Measurements from ENCODE around the gene ANO6. TPM values are rescaled to one million over a fixed set of nuclear protein-coding genes. Genes with fewer than 3 reads are reported as not detected.

Gene ANO6
- total RNA-seq, 2 donors from 2014 or later: 13.2 to 21.2 TPM

DNA sequence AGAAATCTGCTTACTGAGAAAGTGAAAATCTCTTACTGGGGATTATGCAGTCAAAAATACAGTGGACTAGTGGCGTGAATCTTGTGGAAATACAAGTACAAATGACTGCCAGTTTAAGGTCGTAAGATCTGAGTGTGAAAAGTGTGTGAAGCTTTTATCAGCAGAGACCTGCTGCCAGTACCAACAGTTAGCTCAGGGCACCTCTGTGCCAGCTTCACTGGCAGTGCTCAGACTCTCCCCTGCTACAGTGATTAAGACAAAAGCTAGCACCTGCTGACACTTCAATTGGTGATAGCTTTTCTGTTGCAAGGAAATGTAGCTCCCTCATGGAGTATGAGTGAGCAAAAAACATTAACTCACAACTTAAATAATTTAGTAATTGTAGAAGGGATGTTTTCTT is 185.1 kb downstream of the ANO6 start:
- Histone ChIP-seq H3K9ac (ENCODE audit: low read depth in 2 of 2, low read length in 2 of 2) (no peak overlapping the region), H3K9me3 (no peaks in the 10 kb centered on the region), H3K27me3 (no peaks in the 10 kb centered on the region), H3K27ac (no peak overlapping the region), H3K4me1 (no peaks in the 10 kb centered on the region), H3K4me3 (no peak overlapping the region), H3K36me3 (no peaks in the 10 kb centered on the region)
- no peak for DNase-seq
- no peak for TF ChIP-seq CTCF (IDR thresholded peaks at IDR 0.05)
- intact Hi-C loops (cut with DNase I): no loop called here

GRCh38 chr12:45402288-45402687 is 186.4 kb downstream of the ANO6 start:
- H3K36me3 ChIP-seq: no peaks in the 10 kb centered on the region
- no peak overlapping the region for H3K9ac ChIP-seq (ENCODE audit: low read depth in 2 of 2, low read length in 2 of 2)
- no peaks in the 10 kb centered on the region for H3K4me1 ChIP-seq
- no peaks in the 10 kb centered on the region for H3K27me3 ChIP-seq
- no peak for TF ChIP-seq CTCF (IDR thresholded peaks at IDR 0.05)
- H3K27ac ChIP-seq: no peak overlapping the region
- intact Hi-C loops (cut with DNase I): no loop called here
- no peak for DNase-seq
- H3K9me3 ChIP-seq: no peaks in the 10 kb centered on the region
- no peak overlapping the region for H3K4me3 ChIP-seq

- no peak overlapping the region for H3K27ac ChIP-seq
- no peak overlapping the region for H3K4me3 ChIP-seq
- DNase-seq: no peak
- no peak overlapping the region for H3K9ac ChIP-seq (ENCODE audit: low read depth in 2 of 2, low read length in 2 of 2)
- H3K36me3 ChIP-seq: no peaks in the 10 kb centered on the region
- no peaks in the 10 kb centered on the region for H3K9me3 ChIP-seq
- TF ChIP-seq CTCF (IDR thresholded peaks at IDR 0.05): no peak
- H3K4me1 ChIP-seq: no peaks in the 10 kb centered on the region
- H3K27me3 ChIP-seq: no peaks in the 10 kb centered on the region
- intact Hi-C loops (cut with DNase I): no loop called here
These were observed 191.3 kb downstream of the ANO6 start for GRCh38 chr12:45406988-45407850.

DNA sequence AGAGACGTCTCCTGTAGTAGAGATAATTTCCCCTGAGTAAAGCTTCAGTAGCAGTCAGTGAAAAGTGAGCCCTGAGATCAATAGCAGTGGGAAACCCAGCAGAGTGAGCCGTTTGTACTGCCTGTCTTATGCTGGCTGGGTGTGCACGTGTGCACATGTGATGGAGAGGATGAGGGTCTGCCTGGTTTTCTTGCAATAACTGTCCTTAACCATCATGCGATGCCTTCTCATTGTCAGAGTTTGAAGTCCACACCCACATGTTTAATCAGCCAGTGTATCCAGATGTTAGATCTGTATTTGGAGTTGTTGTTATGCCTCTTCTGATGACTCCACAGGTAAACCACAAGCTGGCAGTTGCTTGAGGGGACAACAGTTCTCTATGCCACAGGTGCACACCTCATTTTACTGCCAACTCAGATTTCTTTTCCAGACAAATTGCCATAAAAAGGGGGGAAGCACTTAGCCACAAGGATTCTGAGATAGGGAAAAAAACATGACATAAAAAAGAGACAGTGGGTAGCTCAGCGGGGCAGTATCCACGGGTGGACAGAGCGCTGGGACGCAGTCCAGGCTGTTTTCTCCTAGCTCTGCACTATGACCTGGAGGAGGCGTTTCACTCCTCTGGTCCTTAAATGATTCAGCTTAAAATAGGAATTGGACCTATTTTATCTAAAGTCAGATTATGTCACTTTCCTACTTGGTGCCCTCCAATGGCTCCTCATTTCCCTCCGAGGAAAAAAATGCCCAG is 192.3 kb downstream of the ANO6 start:
- no peak overlapping the region for H3K9ac ChIP-seq (ENCODE audit: low read depth in 2 of 2, low read length in 2 of 2)
- TF ChIP-seq CTCF (IDR thresholded peaks at IDR 0.05): no peak
- intact Hi-C loops (cut with DNase I): no loop called here

DNA sequence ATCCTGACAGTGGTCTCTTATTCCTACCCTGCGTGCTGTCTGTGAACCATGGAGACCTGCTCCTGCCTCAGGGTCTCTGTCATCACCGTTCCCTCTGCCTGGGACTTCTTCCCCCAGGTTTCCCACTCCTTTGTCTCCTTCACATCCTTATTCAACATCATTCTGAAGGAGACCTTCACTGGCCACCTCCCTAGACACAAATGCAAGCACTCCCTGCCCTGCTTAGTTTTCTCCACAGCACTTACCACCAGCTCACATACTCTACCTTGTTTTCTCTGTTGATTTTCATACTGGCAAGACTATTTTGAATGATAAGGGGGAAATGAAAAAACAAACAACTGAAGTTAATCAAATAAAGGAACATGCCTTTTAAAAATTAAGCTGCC is 192.8 kb downstream of the ANO6 start:
- H3K27me3 ChIP-seq: no peaks in the 10 kb centered on the region
- H3K27ac ChIP-seq: no peak overlapping the region
- H3K4me3 ChIP-seq: no peak overlapping the region
- no peak overlapping the region for H3K9ac ChIP-seq (ENCODE audit: low read depth in 2 of 2, low read length in 2 of 2)
- no peak for TF ChIP-seq CTCF (IDR thresholded peaks at IDR 0.05)
- no peaks in the 10 kb centered on the region for H3K9me3 ChIP-seq
- intact Hi-C loops (cut with DNase I): no loop called here
- DNase-seq: no peak
- no peaks in the 10 kb centered on the region for H3K36me3 ChIP-seq
- H3K4me1 ChIP-seq: no peaks in the 10 kb centered on the region

More for the DNA sequence above, 192.3 kb downstream of the ANO6 start:
- Histone ChIP-seq H3K9me3 (no peaks in the 10 kb centered on the region), H3K4me1 (no peaks in the 10 kb centered on the region), H3K27me3 (no peaks in the 10 kb centered on the region), H3K36me3 (no peaks in the 10 kb centered on the region), H3K4me3 (no peak overlapping the region), H3K27ac (no peak overlapping the region)
- DNase-seq: no peak
